ENCODE data around the gene EFNB3.

- TF ChIP-seq SIN3A (IDR thresholded peaks at IDR 0.05; ENCODE audit: low read depth) = no peak
- TF ChIP-seq, protein P1, sequence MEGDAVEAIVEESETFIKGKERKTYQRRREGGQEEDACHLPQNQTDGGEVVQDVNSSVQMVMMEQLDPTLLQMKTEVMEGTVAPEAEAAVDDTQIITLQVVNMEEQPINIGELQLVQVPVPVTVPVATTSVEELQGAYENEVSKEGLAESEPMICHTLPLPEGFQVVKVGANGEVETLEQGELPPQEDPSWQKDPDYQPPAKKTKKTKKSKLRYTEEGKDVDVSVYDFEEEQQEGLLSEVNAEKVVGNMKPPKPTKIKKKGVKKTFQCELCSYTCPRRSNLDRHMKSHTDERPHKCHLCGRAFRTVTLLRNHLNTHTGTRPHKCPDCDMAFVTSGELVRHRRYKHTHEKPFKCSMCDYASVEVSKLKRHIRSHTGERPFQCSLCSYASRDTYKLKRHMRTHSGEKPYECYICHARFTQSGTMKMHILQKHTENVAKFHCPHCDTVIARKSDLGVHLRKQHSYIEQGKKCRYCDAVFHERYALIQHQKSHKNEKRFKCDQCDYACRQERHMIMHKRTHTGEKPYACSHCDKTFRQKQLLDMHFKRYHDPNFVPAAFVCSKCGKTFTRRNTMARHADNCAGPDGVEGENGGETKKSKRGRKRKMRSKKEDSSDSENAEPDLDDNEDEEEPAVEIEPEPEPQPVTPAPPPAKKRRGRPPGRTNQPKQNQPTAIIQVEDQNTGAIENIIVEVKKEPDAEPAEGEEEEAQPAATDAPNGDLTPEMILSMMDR (IDR thresholded peaks at IDR 0.05 in 2 of 3, conservative IDR thresholded peaks at IDR 0.05 in 1 of 3; ENCODE audit: borderline replicate concordance in 1 of 3, insufficient read depth in 1 of 3, low read depth in 2 of 3, low read length in 2 of 3) = no peak
Observed at GRCh38 chr17:7720125-7720524, 15.1 kb downstream of the EFNB3 start.

All from HCT116 (cell line).